Naive B cell (primary cell): ENCODE data around the gene LGALS12. TPM values are rescaled to one million over a fixed set of nuclear protein-coding genes. Genes with fewer than 3 reads are reported as not detected.
"Not testable (repeated sequence)": the region's sequence is repeated elsewhere in the genome, so short reads cannot be mapped to it uniquely, and the experiment has no call there.

ENCODE experiments used
- ATAC-seq, 2 donors: fragments of 150-1000 bp; cut with Tn5 transposase; 2 replicates each; pipeline ENCODE4 v1.10.0; 2021; ENCODE audit warnings: low read depth in 2 of 2, mild to moderate bottlenecking in 2 of 2, moderate library complexity in 2 of 2
- DNase-seq: peaks from one replicate; pipeline ENCODE4 v3.0.0; 2022
- H3K27ac Mint-ChIP-seq, 6 donors: one replicate each; pipeline ENCODE4 v1.8.0; 2020 to 2022; ENCODE audit warnings: mild to moderate bottlenecking in 6 of 6, mixed read lengths in 6 of 6, moderate library complexity in 5 of 6, inconsistent platforms in 2 of 6
- H3K27me3 Mint-ChIP-seq, 3 donors: one replicate each; pipeline ENCODE4 v1.8.0; 2021 to 2022; ENCODE audit warnings: mixed read lengths in 3 of 3, mild to moderate bottlenecking in 1 of 3
- H3K36me3 Mint-ChIP-seq, 2 donors: one replicate each; pipeline ENCODE4 v1.8.0; 2020 to 2022; ENCODE audit warnings: mixed read lengths in 2 of 2, inconsistent platforms in 1 of 2, mild to moderate bottlenecking in 1 of 2
- H3K4me1 Mint-ChIP-seq, 3 donors: one replicate each; pipeline ENCODE4 v1.8.0; 2020 to 2022; ENCODE audit warnings: mixed read lengths in 3 of 3, inconsistent platforms in 1 of 3, mild to moderate bottlenecking in 1 of 3, moderate library complexity in 1 of 3
- H3K4me3 Mint-ChIP-seq, 8 donors: one replicate each; pipeline ENCODE4 v1.8.0; 2020 to 2022; ENCODE audit warnings: mild to moderate bottlenecking in 8 of 8, mixed read lengths in 8 of 8, moderate library complexity in 8 of 8, inconsistent platforms in 2 of 8
- H3K9me3 Mint-ChIP-seq, 7 donors: one replicate each; pipeline ENCODE4 v1.8.0; 2020 to 2022; ENCODE audit warnings: mixed read lengths in 7 of 7, mild to moderate bottlenecking in 5 of 7, inconsistent platforms in 2 of 7, moderate library complexity in 1 of 7
- polyA plus RNA-seq, 6 donors: library from polyadenylated mRNA; unstranded; fragments of 300-500 nt; fragmentation: Illumina TruSeq; gene quantifications; one replicate each; pipeline ENCODE4 v1.2.3, GENCODE V29; 2021; ENCODE audit warnings: low read depth in 6 of 6

LGALS12 gene
- polyA plus RNA-seq, 6 donors from 2014 or later: 0.17 to 1.2 (median 0.34) TPM; not detected in 2

- Mint-ChIP-seq H3K4me1 (peaks cover 4 to 16% (median 16%) of the 10 kb centered on the region in 3 donors), H3K27ac (no peak overlapping the region), H3K36me3 (no peaks in the 10 kb centered on the region), H3K4me3 (no peak overlapping the region), H3K9me3 (no peaks in the 10 kb centered on the region), H3K27me3 (peaks cover 5 to 59% (median 25%) of the 10 kb centered on the region in 3 donors)
- DNase-seq (no peak), ATAC-seq (no peak)
Observed at GRCh38 chr11:63508745-63509144, 2.9 kb downstream of the LGALS12 start.

GRCh38 chr11:63510360-63511047, 4.6 kb downstream of the LGALS12 start:
- Mint-ChIP-seq H3K4me3 (no peak overlapping the region), H3K27me3 (peaks cover 5 to 44% (median 17%) of the 10 kb centered on the region in 3 donors), H3K9me3 (no peaks in the 10 kb centered on the region), H3K27ac (no peak overlapping the region), H3K4me1 (peaks cover 4 to 15% (median 11%) of the 10 kb centered on the region in 3 donors), H3K36me3 (no peaks in the 10 kb centered on the region)
- DNase-seq: no peak
- no peak for ATAC-seq

GRCh38 chr11:63511048-63511748, 5.3 kb downstream of the LGALS12 start:
- no peaks in the 10 kb centered on the region for H3K9me3 Mint-ChIP-seq
- H3K4me3 Mint-ChIP-seq: no peak overlapping the region
- ATAC-seq: no peak
- DNase-seq: no peak
- peaks cover 4 to 9% (median 4%) of the 10 kb centered on the region in 3 donors for H3K4me1 Mint-ChIP-seq
- no peak overlapping the region for H3K27ac Mint-ChIP-seq
- H3K27me3 Mint-ChIP-seq: peaks cover 5 to 37% (median 14%) of the 10 kb centered on the region in 3 donors
- H3K36me3 Mint-ChIP-seq: no peaks in the 10 kb centered on the region

- no peak for DNase-seq
- Mint-ChIP-seq H3K9me3 (peaks cover 0 to 2% (median 0%) of the 10 kb centered on the region in 7 donors), H3K36me3 (no peaks in the 10 kb centered on the region), H3K27me3 (peaks cover 0 to 23% (median 5%) of the 10 kb centered on the region in 3 donors), H3K27ac (peak overlapping the region in 1 of 6 donors; percentile 36), H3K4me1 (no peaks in the 10 kb centered on the region), H3K4me3 (no peak overlapping the region)
- no peak for ATAC-seq
Observed at GRCh38 chr11:63512816-63513215, 6.9 kb downstream of the LGALS12 start.

- no peak for ATAC-seq
- H3K27ac Mint-ChIP-seq: no peak overlapping the region
- no peak overlapping the region for H3K4me3 Mint-ChIP-seq
- H3K27me3 Mint-ChIP-seq: peaks cover 0 to 9% (median 4%) of the 10 kb centered on the region in 3 donors
- H3K9me3 Mint-ChIP-seq: peaks cover 0 to 10% (median 6%) of the 10 kb centered on the region in 7 donors
- no peaks in the 10 kb centered on the region for H3K4me1 Mint-ChIP-seq
- H3K36me3 Mint-ChIP-seq: no peaks in the 10 kb centered on the region
- no peak for DNase-seq
Observed at GRCh38 chr11:63516109-63516508, 10.2 kb downstream of the LGALS12 start.

GRCh38 chr11:63517156-63517555, 11.3 kb downstream of the LGALS12 start:
- Mint-ChIP-seq H3K4me3 (no peak overlapping the region), H3K9me3 (peaks cover 0 to 11% (median 7%) of the 10 kb centered on the region in 7 donors), H3K36me3 (no peaks in the 10 kb centered on the region), H3K27ac (no peak overlapping the region), H3K4me1 (no peaks in the 10 kb centered on the region), H3K27me3 (peaks cover 7 to 10% (median 9%) of the 10 kb centered on the region in 3 donors)
- no peak for DNase-seq
- no peak for ATAC-seq

GRCh38 chr11:63518548-63518947, 12.7 kb downstream of the LGALS12 start:
- no peak for ATAC-seq
- Mint-ChIP-seq H3K9me3 (peaks cover 5 to 15% (median 7%) of the 10 kb centered on the region in 7 donors), H3K27ac (no peak overlapping the region), H3K4me1 (no peaks in the 10 kb centered on the region), H3K4me3 (no peak overlapping the region), H3K27me3 (peaks cover 16 to 19% (median 18%) of the 10 kb centered on the region in 3 donors), H3K36me3 (peaks cover 0 to under 1% of the 10 kb centered on the region in 2 donors)
- DNase-seq: no peak

- peaks cover 20 to 27% (median 24%) of the 10 kb centered on the region in 3 donors for H3K27me3 Mint-ChIP-seq
- peaks cover 5 to 23% (median 12%) of the 10 kb centered on the region in 7 donors for H3K9me3 Mint-ChIP-seq
- no peak overlapping the region for H3K27ac Mint-ChIP-seq
- H3K4me1 Mint-ChIP-seq: no peaks in the 10 kb centered on the region
- DNase-seq (no peak), ATAC-seq (no peak)
- H3K36me3 Mint-ChIP-seq: peaks cover 0 to 9% of the 10 kb centered on the region in 2 donors
- no peak overlapping the region for H3K4me3 Mint-ChIP-seq
Observed at GRCh38 chr11:63520606-63521170, 14.8 kb downstream of the LGALS12 start.

- Mint-ChIP-seq H3K9me3 (peaks cover 5 to 24% (median 12%) of the 10 kb centered on the region in 7 donors), H3K27me3 (peaks cover 20 to 27% (median 24%) of the 10 kb centered on the region in 3 donors), H3K27ac (peak overlapping the region in 1 of 6 donors; percentile 58), H3K4me1 (no peaks in the 10 kb centered on the region), H3K4me3 (no peak overlapping the region), H3K36me3 (peaks cover 0 to 9% of the 10 kb centered on the region in 2 donors)
- DNase-seq: no peak
- no peak for ATAC-seq
Observed at GRCh38 chr11:63521896-63522295, 16.0 kb downstream of the LGALS12 start.

- Mint-ChIP-seq H3K9me3 (peaks cover 5 to 24% (median 10%) of the 10 kb centered on the region in 7 donors), H3K27ac (no peak overlapping the region), H3K36me3 (peaks cover 0 to 9% of the 10 kb centered on the region in 2 donors), H3K4me1 (peaks cover 0 to 8% (median 6%) of the 10 kb centered on the region in 3 donors), H3K27me3 (peaks cover 20 to 27% (median 24%) of the 10 kb centered on the region in 3 donors), H3K4me3 (no peak overlapping the region)
- no peak for ATAC-seq
- DNase-seq: no peak
Observed at GRCh38 chr11:63523151-63523550, 17.3 kb downstream of the LGALS12 start.

GRCh38 chr11:63527667-63528066, 21.8 kb downstream of the LGALS12 start:
- peak overlapping the region in 1 of 6 donors; percentile 18 for H3K27ac Mint-ChIP-seq

GRCh38 chr11:63528156-63528555, 22.3 kb downstream of the LGALS12 start:
- not testable (repeated sequence) for ATAC-seq, H3K27ac Mint-ChIP-seq, DNase-seq, H3K36me3 Mint-ChIP-seq
- peaks cover 0 to 13% (median 4%) of the 10 kb centered on the region in 7 donors for H3K9me3 Mint-ChIP-seq
- peaks cover 8 to 14% (median 11%) of the 10 kb centered on the region in 3 donors for H3K27me3 Mint-ChIP-seq
- peak overlapping the region in 1 of 8 donors; percentile 22 for H3K4me3 Mint-ChIP-seq
- H3K4me1 Mint-ChIP-seq: peaks cover 17 to 28% (median 21%) of the 10 kb centered on the region in 3 donors

More at GRCh38 chr11:63527667-63528066, 21.8 kb downstream of the LGALS12 start:
- peaks cover 0 to 14% (median 5%) of the 10 kb centered on the region in 7 donors for H3K9me3 Mint-ChIP-seq
- no peak for DNase-seq
- H3K4me1 Mint-ChIP-seq: peaks cover 16 to 27% (median 21%) of the 10 kb centered on the region in 3 donors
- H3K36me3 Mint-ChIP-seq: peaks cover 0 to 9% of the 10 kb centered on the region in 2 donors
- ATAC-seq: no peak
- H3K27me3 Mint-ChIP-seq: peaks cover 10 to 16% (median 16%) of the 10 kb centered on the region in 3 donors
- no peak overlapping the region for H3K4me3 Mint-ChIP-seq

- peaks cover 20 to 28% (median 21%) of the 10 kb centered on the region in 3 donors for H3K4me1 Mint-ChIP-seq
- ATAC-seq, H3K4me3 Mint-ChIP-seq: not testable (repeated sequence)
Observed at GRCh38 chr11:63528729-63529278, 22.9 kb downstream of the LGALS12 start.

More at GRCh38 chr11:63528729-63529278, 22.9 kb downstream of the LGALS12 start:
- not testable (repeated sequence) for H3K36me3 Mint-ChIP-seq, H3K27me3 Mint-ChIP-seq, DNase-seq, H3K9me3 Mint-ChIP-seq
- H3K27ac Mint-ChIP-seq: peak overlapping the region in 1 of 6 donors; percentile 22
